HG03575 (cell line): ENCODE results near the gene NBDY.
"Not testable (repeated sequence)": the region's sequence is repeated elsewhere in the genome, so short reads cannot be mapped to it uniquely, and the experiment has no call there.

Experiments used
- ATAC-seq: cut with Tn5 transposase; IDR thresholded peaks from one replicate; pipeline ENCODE4 v1.9.1; 2021; ENCODE audit not compliant: unreplicated experiment, insufficient number of reproducible peaks, low FRiP score; ENCODE audit errors: extremely low read depth

NBDY gene

GRCh38 chrX:56797574-56798338 is 68.7 kb downstream of the NBDY start:
- no peak for ATAC-seq

GRCh38 chrX:56798339-56798711 is 69.3 kb downstream of the NBDY start:
- no peak for ATAC-seq

- ATAC-seq = no peak
Measured at GRCh38 chrX:56798866-56799758, 70.1 kb downstream of the NBDY start.

GRCh38 chrX:56800307-56800706 is 71.3 kb downstream of the NBDY start:
- no peak for ATAC-seq

- ATAC-seq = peak; percentile 54
Measured at GRCh38 chrX:56800801-56801200, 71.8 kb downstream of the NBDY start.

- no peak for ATAC-seq
Measured at GRCh38 chrX:56802428-56802827, 73.4 kb downstream of the NBDY start.

GRCh38 chrX:56802921-56803849 is 74.1 kb downstream of the NBDY start:
- ATAC-seq = no peak

GRCh38 chrX:56803850-56804681 is 75.0 kb downstream of the NBDY start:
- no peak for ATAC-seq

- ATAC-seq = no peak
Measured at GRCh38 chrX:56804867-56805266, 75.8 kb downstream of the NBDY start.

- ATAC-seq = no peak
Measured at GRCh38 chrX:56805399-56805798, 76.4 kb downstream of the NBDY start.

GRCh38 chrX:56806176-56806575 is 77.1 kb downstream of the NBDY start:
- not testable (repeated sequence) for ATAC-seq

GRCh38 chrX:56811599-56811998 is 82.6 kb downstream of the NBDY start:
- no peak for ATAC-seq

GRCh38 chrX:56812515-56813105 is 83.6 kb downstream of the NBDY start:
- peak; percentile 90 for ATAC-seq

- ATAC-seq = no peak
Measured at GRCh38 chrX:56813318-56813837, 84.3 kb downstream of the NBDY start.

GRCh38 chrX:56817179-56817578 is 88.1 kb downstream of the NBDY start:
- ATAC-seq = no peak

GRCh38 chrX:56826020-56826419 is 97.0 kb downstream of the NBDY start:
- ATAC-seq = no peak

GRCh38 chrX:56833626-56834025 is 104.6 kb downstream of the NBDY start:
- no peak for ATAC-seq

- ATAC-seq = no peak
Measured at GRCh38 chrX:56853436-56853835, 124.4 kb downstream of the NBDY start.
